Body of pancreas (tissue), 4 donors: ENCODE results near the gene SPEM2. TPM values are rescaled to one million over a fixed set of nuclear protein-coding genes. Genes with fewer than 3 reads are reported as not detected.

Experiments
- ATAC-seq: fragments of 150-250 bp; one replicate; pipeline ENCODE4 v1.9.1; 2016
- DNase-seq, 4 donors: peaks; one replicate each; pipeline ENCODE4 v3.0.0-alpha.2; 2019
- H3K27ac ChIP-seq, 4 donors: fragments of 200-600 bp; sonication (generic); 1 replicate in 3 of 4; 2 replicates in 1 of 4; pipeline versions ENCODE4 v1.5.1 to v1.6.1; 2016 to 2019; ENCODE audit warnings: mild to moderate bottlenecking in 1 of 4, mixed read lengths in 1 of 4, moderate library complexity in 1 of 4
- H3K27me3 ChIP-seq, 2 donors: fragments of 200-600 bp; sonication (generic); one replicate each; pipeline ENCODE4 v1.6.0; 2016; ENCODE audit warnings: mild to moderate bottlenecking in 1 of 2
- H3K36me3 ChIP-seq, 2 donors: fragments of 200-600 bp; sonication (generic); replicated peaks in 1 of 2; 2 replicates each; pipeline ENCODE4 v1.5.1; 2016; ENCODE audit warnings: low read depth in 2 of 2; ENCODE audit not compliant: insufficient read depth in 1 of 2
- H3K4me1 ChIP-seq: fragments of 200-600 bp; sonication (generic); one replicate; pipeline ENCODE4 v1.6.0; 2016
- H3K4me3 ChIP-seq, 2 donors: fragments of 200-600 bp; sonication (generic); 1 replicate in 1 of 2; 2 replicates in 1 of 2; pipeline ENCODE4 v1.5.1; 2016 to 2019
- H3K9me3 ChIP-seq, 3 donors: fragments of 200-600 bp; sonication (generic); 1 replicate in 2 of 3; 2 replicates in 1 of 3; pipeline ENCODE4 v1.5.1; 2016
- POLR2A ChIP-seq, 3 donors: fragments of 450-650 bp; IDR thresholded peaks; one replicate each; pipeline ENCODE4 v1.6.1; 2016; ENCODE audit warnings: antibody characterized with exemption in 3 of 3, mild to moderate bottlenecking in 2 of 3
- WGBS, 2 donors: methylation state at CpG; one replicate each; pipeline ENCODE4 v1.1.5; 2017; 5-methylcytosine and 5-hydroxymethylcytosine counted together
- intact Hi-C: fragments of 100-400 bp; cut with DNase I; formaldehyde crosslinking; loops from one replicate; pipeline ENCODE4 v1.15.1; 2023
- total RNA-seq, 2 donors: library from RNA; depleted of rRNA; stranded (reverse); fragments of >200 nt; gene quantifications; one replicate each; pipeline ENCODE4 v1.1.0, GENCODE V29; 2016
- TF ChIP-seq, protein P1 (sequence below), 7 experiments: fragments of 450-650 bp in 4 of 7; fragments of 200-600 bp in 3 of 7; sonication (generic) in 3 of 7; IDR thresholded peaks; one replicate each; pipeline ENCODE4 v1.5.1; 2016 to 2019; ENCODE audit warnings: antibody characterized with exemption in 7 of 7

Gene SPEM2
- total RNA-seq, 2 donors from 2014 or later = not detected

DNA sequence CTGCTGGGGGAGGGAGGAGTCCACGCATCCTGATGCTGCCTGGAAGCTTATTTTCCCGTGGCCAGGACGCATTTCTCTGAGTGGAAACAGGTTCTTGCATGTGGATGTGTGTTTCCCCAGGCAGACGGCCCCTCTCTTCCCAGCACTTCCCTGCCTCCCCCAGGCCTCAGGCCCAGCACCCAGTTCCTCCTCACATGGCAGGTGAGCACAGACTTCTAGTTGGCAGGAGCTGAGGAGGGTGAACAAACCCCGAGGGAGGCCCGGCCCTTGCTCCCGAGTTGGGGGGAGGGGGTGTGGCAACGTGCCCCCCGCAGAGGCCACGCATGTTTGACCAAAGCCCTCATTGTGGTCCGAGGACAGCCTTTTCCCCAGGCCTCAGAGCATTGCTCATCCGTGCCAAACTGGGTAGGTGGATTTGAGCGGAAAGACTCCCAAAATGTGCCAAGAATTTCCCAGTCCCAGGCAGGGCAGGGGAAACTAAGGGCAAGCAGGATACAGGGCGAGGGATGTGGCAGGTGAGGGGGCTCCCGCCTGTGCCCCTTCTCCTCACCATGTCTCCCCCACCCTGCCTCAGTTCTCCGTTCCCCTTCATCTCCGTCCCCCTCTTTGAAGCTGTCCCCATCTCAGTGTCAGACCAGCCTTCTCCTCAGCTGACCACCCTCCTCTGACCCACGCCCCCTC lies 6.8 kb upstream of the SPEM2 start:
- intact Hi-C loops = no loop called here
- H3K27me3 ChIP-seq = no peaks in the 10 kb centered on the region
- TF ChIP-seq, protein P1, sequence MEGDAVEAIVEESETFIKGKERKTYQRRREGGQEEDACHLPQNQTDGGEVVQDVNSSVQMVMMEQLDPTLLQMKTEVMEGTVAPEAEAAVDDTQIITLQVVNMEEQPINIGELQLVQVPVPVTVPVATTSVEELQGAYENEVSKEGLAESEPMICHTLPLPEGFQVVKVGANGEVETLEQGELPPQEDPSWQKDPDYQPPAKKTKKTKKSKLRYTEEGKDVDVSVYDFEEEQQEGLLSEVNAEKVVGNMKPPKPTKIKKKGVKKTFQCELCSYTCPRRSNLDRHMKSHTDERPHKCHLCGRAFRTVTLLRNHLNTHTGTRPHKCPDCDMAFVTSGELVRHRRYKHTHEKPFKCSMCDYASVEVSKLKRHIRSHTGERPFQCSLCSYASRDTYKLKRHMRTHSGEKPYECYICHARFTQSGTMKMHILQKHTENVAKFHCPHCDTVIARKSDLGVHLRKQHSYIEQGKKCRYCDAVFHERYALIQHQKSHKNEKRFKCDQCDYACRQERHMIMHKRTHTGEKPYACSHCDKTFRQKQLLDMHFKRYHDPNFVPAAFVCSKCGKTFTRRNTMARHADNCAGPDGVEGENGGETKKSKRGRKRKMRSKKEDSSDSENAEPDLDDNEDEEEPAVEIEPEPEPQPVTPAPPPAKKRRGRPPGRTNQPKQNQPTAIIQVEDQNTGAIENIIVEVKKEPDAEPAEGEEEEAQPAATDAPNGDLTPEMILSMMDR (IDR thresholded peaks at IDR 0.05) = no peak
- TF ChIP-seq POLR2A (IDR thresholded peaks at IDR 0.05) = no peak
- no peaks in the 10 kb centered on the region for H3K36me3 ChIP-seq
- ATAC-seq (no peak), DNase-seq (no peak)
- 56 to 61% methylated on average over 14 to 18 of the region's 18 CpGs for WGBS, 2 donors
- no peaks in the 10 kb centered on the region for H3K9me3 ChIP-seq
- H3K4me1 ChIP-seq = no peaks in the 10 kb centered on the region
- no peak overlapping the region for H3K27ac ChIP-seq
- H3K4me3 ChIP-seq = no peak overlapping the region

DNA sequence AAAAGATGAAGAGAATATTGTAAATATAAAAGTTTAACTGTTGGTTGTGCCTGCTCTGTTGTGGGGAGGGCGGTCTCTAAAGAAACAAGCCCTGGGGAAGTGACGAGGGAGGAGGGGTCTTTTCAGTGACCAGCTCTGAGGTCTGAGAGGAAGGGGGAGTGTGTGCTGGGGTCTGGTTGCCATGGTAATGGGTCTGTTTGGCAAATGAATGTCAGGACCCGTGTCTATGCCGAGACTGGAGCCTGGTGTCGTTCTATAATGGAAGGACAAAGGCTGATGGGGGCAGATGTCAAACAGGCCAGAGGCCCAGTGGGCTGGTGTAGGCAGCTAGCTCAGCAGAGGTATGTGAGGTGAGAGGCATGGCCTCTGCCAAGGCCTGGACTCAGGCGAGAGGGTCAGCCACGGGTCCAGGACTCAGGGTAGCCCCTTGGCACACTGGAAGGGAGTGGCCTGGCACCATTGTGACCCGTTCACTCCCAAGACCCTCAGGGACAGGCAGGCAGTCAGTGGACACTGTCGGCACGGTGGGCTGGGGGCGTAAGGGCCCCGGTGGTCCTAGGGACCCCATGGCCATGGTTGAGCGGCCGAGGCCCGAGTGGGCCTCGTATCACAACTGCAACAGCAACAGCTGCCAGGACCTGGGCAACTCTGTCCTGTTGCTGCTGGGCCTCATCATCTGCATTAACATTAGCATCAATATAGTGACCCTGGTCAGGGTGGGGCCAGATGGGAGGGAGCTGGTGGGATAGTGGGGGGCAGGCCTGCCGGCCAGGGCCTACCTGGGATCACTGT lies 5.4 kb upstream of the SPEM2 start, which contains the start of gene SPEM1:
Gene SPEM1, plus strand, starts transcription at position 506 of the 792 bp plus-strand sequence. Its CDS starts 61 bp downstream, at position 567.
- TF ChIP-seq, protein P1 (IDR thresholded peaks at IDR 0.05) = no peak
- TF ChIP-seq POLR2A (IDR thresholded peaks at IDR 0.05) = no peak
- Histone ChIP-seq H3K4me3 (no peak within 1 kb of the TSS), H3K27ac (no peak within 1 kb of the TSS), H3K27me3 (no peaks in the 10 kb centered on the region), H3K36me3 (no peaks in the 10 kb centered on the region), H3K9me3 (no peaks in the 10 kb centered on the region), H3K4me1 (no peaks in the 10 kb centered on the region)
- WGBS, 2 donors = 68 to 71% methylated on average over 5 to 13 of the region's 17 CpGs
- ATAC-seq (no peak), DNase-seq (no peak)
- intact Hi-C loops = no loop called here

GRCh38 chr17:7421186-7421585 lies 4.2 kb upstream of the SPEM2 start:
- Histone ChIP-seq H3K4me1 (no peaks in the 10 kb centered on the region), H3K36me3 (no peaks in the 10 kb centered on the region), H3K27me3 (no peaks in the 10 kb centered on the region), H3K27ac (no peak overlapping the region), H3K4me3 (no peak overlapping the region), H3K9me3 (no peaks in the 10 kb centered on the region)
- no peak for ATAC-seq
- no peak for TF ChIP-seq POLR2A (IDR thresholded peaks at IDR 0.05)
- TF ChIP-seq, protein P1 (IDR thresholded peaks at IDR 0.05) = no peak
- intact Hi-C loops = no loop called here
- WGBS, 2 donors = 89 to 92% methylated on average over 11 to 16 of the region's 16 CpGs
- DNase-seq = no peak

- WGBS, 2 donors = 42 to 63% methylated on average over 4 of the region's 4 CpGs
- TF ChIP-seq, protein P1 (IDR thresholded peaks at IDR 0.05) = no peak
- no peak for TF ChIP-seq POLR2A (IDR thresholded peaks at IDR 0.05)
- Histone ChIP-seq H3K36me3 (no peaks in the 10 kb centered on the region), H3K4me3 (no peak overlapping the region), H3K9me3 (no peaks in the 10 kb centered on the region), H3K27me3 (no peaks in the 10 kb centered on the region), H3K27ac (no peak overlapping the region), H3K4me1 (no peaks in the 10 kb centered on the region)
- ATAC-seq (no peak), DNase-seq (no peak)
- intact Hi-C loops = no loop called here
These were observed 1.7 kb upstream of the SPEM2 start for GRCh38 chr17:7423679-7424078.
